ENCODE data around the gene LAMTOR2.
"Not testable (repeated sequence)": the region's sequence is repeated elsewhere in the genome, so short reads cannot be mapped to it uniquely, and the experiment has no call there.

Gene LAMTOR2

GRCh38 chr1:156054500-156055280 lies at the start of gene LAMTOR2:
TSS of gene LAMTOR2 (plus strand) at chr1:156054782. CDS start at chr1:156054890, 108 bp downstream.
- peak; percentile 96 for DNase-seq

- no peak for DNase-seq
Measured at GRCh38 chr1:156004843-156005584, 49.6 kb upstream of the LAMTOR2 start.

- DNase-seq: no peak
Measured at GRCh38 chr1:156006666-156007376, 47.8 kb upstream of the LAMTOR2 start.

- DNase-seq: no peak
Measured at GRCh38 chr1:156009404-156009803, 45.2 kb upstream of the LAMTOR2 start.

- peak; percentile 25 for DNase-seq
Measured at GRCh38 chr1:156012051-156012817, 42.3 kb upstream of the LAMTOR2 start.

GRCh38 chr1:156014829-156015228 lies 39.8 kb upstream of the LAMTOR2 start:
- DNase-seq: no peak

GRCh38 chr1:156019946-156020292 lies 34.7 kb upstream of the LAMTOR2 start:
- no peak for DNase-seq

- peak; percentile 91 for DNase-seq
Measured at GRCh38 chr1:156020293-156021092, 34.1 kb upstream of the LAMTOR2 start, which contains the start of gene SSR2. TSS of gene SSR2 (minus strand) at chr1:156020951. CDS start at chr1:156020167, 784 bp downstream.

- no peak for DNase-seq
Measured at GRCh38 chr1:156021093-156021428, 33.5 kb upstream of the LAMTOR2 start.

GRCh38 chr1:156021954-156022353 lies 32.6 kb upstream of the LAMTOR2 start:
- DNase-seq: no peak

GRCh38 chr1:156024801-156025200 lies 29.8 kb upstream of the LAMTOR2 start:
- DNase-seq: no peak

GRCh38 chr1:156025876-156026275 lies 28.7 kb upstream of the LAMTOR2 start:
- peak; percentile 31 for DNase-seq

GRCh38 chr1:156026588-156026987 lies 28.0 kb upstream of the LAMTOR2 start:
- no peak for DNase-seq

GRCh38 chr1:156033011-156033410 lies 21.6 kb upstream of the LAMTOR2 start:
- DNase-seq: no peak

GRCh38 chr1:156034991-156035390 lies 19.6 kb upstream of the LAMTOR2 start:
- DNase-seq: not testable (repeated sequence)

GRCh38 chr1:156042828-156043227 lies 11.8 kb upstream of the LAMTOR2 start:
- no peak for DNase-seq

- no peak for DNase-seq
Measured at GRCh38 chr1:156045076-156045475, 9.5 kb upstream of the LAMTOR2 start.

GRCh38 chr1:156048663-156049258 lies 5.8 kb upstream of the LAMTOR2 start:
- no peak for DNase-seq

GRCh38 chr1:156050376-156050775 lies 4.2 kb upstream of the LAMTOR2 start:
- no peak for DNase-seq

- DNase-seq: no peak
Measured at GRCh38 chr1:156051011-156051725, 3.4 kb upstream of the LAMTOR2 start.
